Mucosa of stomach (tissue), 1 donor: ENCODE data around the gene ZNF318.
"Not testable (repeated sequence)": the region's sequence is repeated elsewhere in the genome, so short reads cannot be mapped to it uniquely, and the experiment has no call there.

Experiments
- H3K27me3 ChIP-seq: one replicate; pipeline ENCODE4 v1.7.0; 2013; ENCODE audit warnings: mild to moderate bottlenecking, low read length; ENCODE audit not compliant: control insufficient read depth, insufficient read depth
- H3K36me3 ChIP-seq: one replicate; pipeline ENCODE4 v1.7.0; 2013; ENCODE audit warnings: low read length; ENCODE audit not compliant: control insufficient read depth, insufficient read depth
- H3K4me1 ChIP-seq: one replicate; pipeline ENCODE4 v1.7.0; 2013; ENCODE audit warnings: mild to moderate bottlenecking, low read length; ENCODE audit not compliant: control insufficient read depth, insufficient read depth
- H3K4me3 ChIP-seq: one replicate; pipeline ENCODE4 v1.7.0; 2013; ENCODE audit warnings: low read length
- H3K9ac ChIP-seq: one replicate; pipeline ENCODE4 v1.7.0; 2013; ENCODE audit warnings: mild to moderate bottlenecking, low read length, moderate library complexity
- H3K9me3 ChIP-seq: one replicate; pipeline ENCODE4 v1.7.0; 2013; ENCODE audit warnings: mild to moderate bottlenecking, low read length, moderate library complexity; ENCODE audit not compliant: control insufficient read depth
- donor health status: Pancreatic carcinoma.

ZNF318 gene

DNA sequence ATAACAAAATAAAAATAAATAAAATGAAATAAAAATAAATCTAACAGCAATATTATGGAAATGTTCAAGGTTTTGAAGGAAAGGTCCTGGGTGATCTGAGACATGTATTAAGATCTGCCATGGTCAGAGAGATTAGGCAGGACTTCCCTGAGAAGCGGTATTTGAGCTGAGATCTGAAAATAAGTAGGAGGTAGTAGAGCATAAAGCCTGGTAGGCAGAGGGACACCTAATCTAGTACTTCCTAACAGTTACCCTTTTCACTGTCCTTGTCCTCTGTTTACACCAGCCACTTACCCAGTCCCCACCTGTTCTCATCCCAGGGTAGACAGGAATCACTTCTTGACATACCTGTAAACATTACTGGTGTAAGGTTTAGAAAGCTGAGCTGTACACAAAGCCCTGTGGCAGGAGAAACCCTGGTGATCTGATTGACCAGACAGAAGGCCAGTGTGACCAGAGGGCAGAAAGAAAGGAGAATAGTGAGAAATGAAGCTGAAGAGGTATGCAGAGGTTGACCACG is 8.3 kb upstream of the ZNF318 start:
- H3K4me3 ChIP-seq = no peak overlapping the region
- no peak overlapping the region for H3K9ac ChIP-seq
- no peaks in the 10 kb centered on the region for H3K36me3 ChIP-seq
- no peaks in the 10 kb centered on the region for H3K4me1 ChIP-seq
- no peaks in the 10 kb centered on the region for H3K9me3 ChIP-seq
- no peaks in the 10 kb centered on the region for H3K27me3 ChIP-seq

- Histone ChIP-seq H3K27me3 (no peaks in the 10 kb centered on the region), H3K4me1 (no peaks in the 10 kb centered on the region)
Measured at GRCh38 chr6:43376551-43376981, 7.1 kb upstream of the ZNF318 start.

GRCh38 chr6:43375693-43376092 is 6.2 kb upstream of the ZNF318 start:
- Histone ChIP-seq H3K4me1 (no peaks in the 10 kb centered on the region), H3K27me3 (no peaks in the 10 kb centered on the region), H3K9ac (no peak overlapping the region), H3K9me3 (no peaks in the 10 kb centered on the region), H3K4me3 (no peak overlapping the region), H3K36me3 (no peaks in the 10 kb centered on the region)

More at GRCh38 chr6:43376551-43376981, 7.1 kb upstream of the ZNF318 start:
- H3K9me3 ChIP-seq = no peaks in the 10 kb centered on the region
- no peaks in the 10 kb centered on the region for H3K36me3 ChIP-seq
- H3K9ac ChIP-seq = no peak overlapping the region
- no peak overlapping the region for H3K4me3 ChIP-seq

DNA sequence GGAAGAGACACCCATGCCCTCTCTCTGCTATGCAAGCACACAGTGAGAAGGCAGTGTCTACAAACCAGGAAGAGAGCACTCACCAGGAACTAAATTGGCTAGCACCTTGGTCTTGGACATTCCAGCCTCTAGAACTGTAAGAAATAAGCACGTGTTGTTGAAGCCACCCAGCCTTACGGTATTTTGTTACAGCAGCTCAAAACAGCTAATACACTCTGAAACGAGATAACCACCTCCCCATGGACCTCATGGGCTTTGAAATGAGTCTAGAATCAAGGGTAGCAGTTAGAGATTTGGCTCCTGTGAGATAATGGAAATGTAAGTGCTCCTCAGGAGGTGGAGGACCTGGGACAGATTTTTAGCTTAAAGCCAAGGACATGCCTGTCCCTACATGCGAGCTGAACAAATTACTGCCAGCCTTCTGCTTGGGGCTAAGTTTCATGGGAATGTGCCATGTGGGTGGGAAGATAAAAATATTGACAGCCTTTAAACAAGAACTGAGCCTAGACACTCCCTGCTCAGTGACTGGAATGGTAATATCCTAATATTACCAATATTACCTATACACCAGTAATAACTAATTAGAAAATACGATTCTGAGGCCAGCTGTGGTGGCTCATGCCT is 3.9 kb upstream of the ZNF318 start:
- Histone ChIP-seq H3K4me1 (peaks cover 7% of the 10 kb centered on the region), H3K9me3 (no peaks in the 10 kb centered on the region), H3K27me3 (no peaks in the 10 kb centered on the region), H3K36me3 (no peaks in the 10 kb centered on the region), H3K4me3 (no peak overlapping the region), H3K9ac (no peak overlapping the region)

- H3K9ac ChIP-seq = peak overlapping the region; percentile 10
- H3K27me3 ChIP-seq, H3K9me3 ChIP-seq, H3K36me3 ChIP-seq: not testable (repeated sequence)
- H3K4me3 ChIP-seq = peak overlapping the region; percentile 77
- H3K4me1 ChIP-seq = peaks cover 11% of the 10 kb centered on the region
Measured at GRCh38 chr6:43370003-43370580, 645 bp upstream of the ZNF318 start.

GRCh38 chr6:43368259-43369160 is 937 bp downstream of the ZNF318 start:
- Histone ChIP-seq H3K9me3 (no peaks in the 10 kb centered on the region), H3K9ac (peak overlapping the region; percentile 62), H3K4me1 (peaks cover 11% of the 10 kb centered on the region), H3K27me3 (no peaks in the 10 kb centered on the region), H3K36me3 (no peaks in the 10 kb centered on the region), H3K4me3 (peak overlapping the region; percentile 10)

DNA sequence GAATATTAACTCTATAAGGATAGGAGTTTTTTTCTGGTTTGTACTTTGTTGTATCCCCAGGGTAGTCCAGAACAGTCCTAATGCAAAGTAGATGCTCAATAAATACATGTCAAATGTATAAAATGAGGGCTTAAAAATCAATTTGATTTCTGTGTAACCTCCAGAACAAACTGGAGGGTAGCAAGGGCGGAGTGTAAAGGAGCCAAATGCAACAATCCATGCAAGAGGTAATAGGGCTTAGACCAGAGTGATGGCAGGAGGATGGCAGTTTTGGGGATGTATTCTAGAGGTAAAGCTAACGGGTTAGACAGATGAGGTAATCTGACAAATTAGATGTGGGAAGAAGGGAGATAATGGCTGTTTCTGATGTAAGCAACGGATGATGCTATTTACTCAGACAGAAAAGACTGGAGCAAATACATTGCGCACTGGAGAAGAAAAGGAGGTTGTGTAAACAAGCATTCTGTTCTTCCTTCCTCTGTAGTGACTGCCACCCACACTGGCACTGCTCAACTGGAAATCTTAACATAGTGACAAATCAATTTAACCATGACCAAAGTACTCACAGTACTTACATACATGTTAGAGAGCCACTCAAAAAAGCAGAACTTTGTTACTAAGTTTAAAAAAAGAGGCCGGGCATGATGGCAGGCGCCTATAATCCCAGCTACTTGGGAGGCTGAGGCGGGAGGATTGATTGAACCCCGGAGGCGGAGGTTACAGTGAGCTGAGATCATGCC is 2.0 kb downstream of the ZNF318 start:
- H3K4me3 ChIP-seq = no peak overlapping the region
- no peaks in the 10 kb centered on the region for H3K9me3 ChIP-seq
- no peaks in the 10 kb centered on the region for H3K27me3 ChIP-seq
- no peak overlapping the region for H3K9ac ChIP-seq
- no peaks in the 10 kb centered on the region for H3K36me3 ChIP-seq
- H3K4me1 ChIP-seq = peaks cover 11% of the 10 kb centered on the region

- peaks cover 5% of the 10 kb centered on the region for H3K36me3 ChIP-seq
- no peaks in the 10 kb centered on the region for H3K9me3 ChIP-seq
- no peaks in the 10 kb centered on the region for H3K27me3 ChIP-seq
- H3K9ac ChIP-seq = no peak overlapping the region
- H3K4me3 ChIP-seq = no peak overlapping the region
- no peaks in the 10 kb centered on the region for H3K4me1 ChIP-seq
Measured at GRCh38 chr6:43361269-43361668, 8.2 kb downstream of the ZNF318 start.

GRCh38 chr6:43359831-43360230 is 9.6 kb downstream of the ZNF318 start:
- Histone ChIP-seq H3K27me3 (no peaks in the 10 kb centered on the region), H3K4me3 (no peak overlapping the region), H3K4me1 (no peaks in the 10 kb centered on the region), H3K9ac (no peak overlapping the region), H3K36me3 (peaks cover 11% of the 10 kb centered on the region), H3K9me3 (no peaks in the 10 kb centered on the region)

- H3K36me3 ChIP-seq = peaks cover 16% of the 10 kb centered on the region
- H3K4me1 ChIP-seq = no peaks in the 10 kb centered on the region
- H3K4me3 ChIP-seq = no peak overlapping the region
- H3K9ac ChIP-seq = no peak overlapping the region
- no peaks in the 10 kb centered on the region for H3K27me3 ChIP-seq
- H3K9me3 ChIP-seq = no peaks in the 10 kb centered on the region
Measured at GRCh38 chr6:43359381-43359780, 10.1 kb downstream of the ZNF318 start.

DNA sequence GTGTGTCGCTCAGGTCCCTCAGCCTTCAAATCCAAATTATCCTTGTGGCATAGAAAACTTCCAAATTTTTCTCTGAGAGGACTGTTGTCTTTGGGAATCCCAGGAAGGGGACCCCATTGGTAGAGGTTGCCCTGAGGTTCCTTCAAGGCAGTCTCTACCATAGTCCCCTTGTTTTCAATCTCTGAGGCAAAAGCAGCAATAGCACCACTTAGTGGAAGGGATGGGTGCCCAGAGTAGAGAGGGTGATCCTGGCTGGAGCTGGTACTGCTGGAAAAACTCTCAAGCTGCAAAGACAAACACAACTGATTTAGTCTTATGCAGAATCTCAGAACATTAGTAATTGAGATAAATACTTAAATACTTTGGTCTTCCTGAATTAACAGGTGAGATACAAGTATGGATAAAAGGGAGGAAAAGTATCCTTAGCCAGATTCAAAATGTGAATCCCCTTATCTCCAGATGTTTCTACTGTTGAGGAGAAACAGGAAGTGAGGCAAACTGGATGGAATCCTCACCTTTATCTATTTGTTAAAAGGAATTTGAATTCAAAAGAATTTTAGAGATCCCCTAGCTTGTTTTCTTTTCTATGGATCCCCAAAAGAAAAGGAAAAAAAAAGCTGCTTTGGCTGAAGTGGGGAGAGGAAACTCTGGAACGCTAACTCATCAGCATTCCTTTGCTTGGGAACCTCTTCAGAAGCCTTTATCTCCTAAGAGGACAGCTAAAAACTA is 13.4 kb downstream of the ZNF318 start:
- no peaks in the 10 kb centered on the region for H3K27me3 ChIP-seq
- no peak overlapping the region for H3K4me3 ChIP-seq
- H3K9me3 ChIP-seq = no peaks in the 10 kb centered on the region
- H3K4me1 ChIP-seq = no peaks in the 10 kb centered on the region
- peaks cover 16% of the 10 kb centered on the region for H3K36me3 ChIP-seq
- H3K9ac ChIP-seq = no peak overlapping the region
